ENCODE measurements around the gene TUT7.
"Not testable (repeated sequence)": the region's sequence is repeated elsewhere in the genome, so short reads cannot be mapped to it uniquely, and the experiment has no call there.

TUT7 gene, protein sequence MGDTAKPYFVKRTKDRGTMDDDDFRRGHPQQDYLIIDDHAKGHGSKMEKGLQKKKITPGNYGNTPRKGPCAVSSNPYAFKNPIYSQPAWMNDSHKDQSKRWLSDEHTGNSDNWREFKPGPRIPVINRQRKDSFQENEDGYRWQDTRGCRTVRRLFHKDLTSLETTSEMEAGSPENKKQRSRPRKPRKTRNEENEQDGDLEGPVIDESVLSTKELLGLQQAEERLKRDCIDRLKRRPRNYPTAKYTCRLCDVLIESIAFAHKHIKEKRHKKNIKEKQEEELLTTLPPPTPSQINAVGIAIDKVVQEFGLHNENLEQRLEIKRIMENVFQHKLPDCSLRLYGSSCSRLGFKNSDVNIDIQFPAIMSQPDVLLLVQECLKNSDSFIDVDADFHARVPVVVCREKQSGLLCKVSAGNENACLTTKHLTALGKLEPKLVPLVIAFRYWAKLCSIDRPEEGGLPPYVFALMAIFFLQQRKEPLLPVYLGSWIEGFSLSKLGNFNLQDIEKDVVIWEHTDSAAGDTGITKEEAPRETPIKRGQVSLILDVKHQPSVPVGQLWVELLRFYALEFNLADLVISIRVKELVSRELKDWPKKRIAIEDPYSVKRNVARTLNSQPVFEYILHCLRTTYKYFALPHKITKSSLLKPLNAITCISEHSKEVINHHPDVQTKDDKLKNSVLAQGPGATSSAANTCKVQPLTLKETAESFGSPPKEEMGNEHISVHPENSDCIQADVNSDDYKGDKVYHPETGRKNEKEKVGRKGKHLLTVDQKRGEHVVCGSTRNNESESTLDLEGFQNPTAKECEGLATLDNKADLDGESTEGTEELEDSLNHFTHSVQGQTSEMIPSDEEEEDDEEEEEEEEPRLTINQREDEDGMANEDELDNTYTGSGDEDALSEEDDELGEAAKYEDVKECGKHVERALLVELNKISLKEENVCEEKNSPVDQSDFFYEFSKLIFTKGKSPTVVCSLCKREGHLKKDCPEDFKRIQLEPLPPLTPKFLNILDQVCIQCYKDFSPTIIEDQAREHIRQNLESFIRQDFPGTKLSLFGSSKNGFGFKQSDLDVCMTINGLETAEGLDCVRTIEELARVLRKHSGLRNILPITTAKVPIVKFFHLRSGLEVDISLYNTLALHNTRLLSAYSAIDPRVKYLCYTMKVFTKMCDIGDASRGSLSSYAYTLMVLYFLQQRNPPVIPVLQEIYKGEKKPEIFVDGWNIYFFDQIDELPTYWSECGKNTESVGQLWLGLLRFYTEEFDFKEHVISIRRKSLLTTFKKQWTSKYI (N-terminal part only)

DNA sequence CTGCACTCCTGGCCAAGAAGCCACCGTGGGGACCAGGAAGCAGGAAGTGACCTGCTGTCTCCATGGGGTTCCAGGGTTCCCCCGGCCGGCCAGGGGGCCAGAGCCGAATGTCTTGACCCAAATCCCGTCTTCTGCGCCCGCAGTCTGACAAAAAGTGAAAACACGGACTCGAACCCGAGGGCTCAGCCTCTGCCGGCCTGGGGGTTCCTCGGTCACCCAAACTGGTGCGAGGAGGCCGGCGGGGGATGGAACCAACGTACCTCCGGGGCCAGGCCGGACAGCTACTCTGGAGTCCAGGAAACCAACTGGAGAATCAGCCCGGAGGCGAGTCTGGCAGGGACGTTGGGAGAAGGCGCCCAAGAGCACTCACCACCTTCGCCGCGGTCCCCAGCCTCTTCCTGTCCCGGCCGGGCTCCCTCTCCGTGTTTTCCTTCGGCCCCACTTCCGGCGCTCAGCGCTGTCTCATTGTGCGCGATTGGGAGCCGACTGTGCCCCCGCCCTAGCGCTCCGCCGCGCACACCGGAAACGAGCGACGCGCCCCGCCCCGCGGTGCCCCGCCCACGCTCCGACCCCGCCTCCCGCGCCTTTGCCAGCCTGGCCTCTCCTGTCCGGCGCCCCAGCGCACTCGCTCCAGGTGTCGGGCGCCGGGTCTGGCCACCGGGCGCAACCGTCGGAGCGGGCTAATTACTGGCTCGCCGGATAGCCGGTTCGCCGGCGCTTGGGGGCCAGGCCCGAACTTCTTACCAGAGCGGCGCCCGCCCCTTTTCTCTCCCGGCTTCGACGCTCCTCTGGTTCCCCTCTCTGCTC lies at the start of gene TUT7:
Gene TUT7 (minus strand): TSS at position 400 of the 807 bp plus-strand sequence. CDS start 1,211 bp downstream, outside the sequence.
- TF ChIP-seq, protein P1, sequence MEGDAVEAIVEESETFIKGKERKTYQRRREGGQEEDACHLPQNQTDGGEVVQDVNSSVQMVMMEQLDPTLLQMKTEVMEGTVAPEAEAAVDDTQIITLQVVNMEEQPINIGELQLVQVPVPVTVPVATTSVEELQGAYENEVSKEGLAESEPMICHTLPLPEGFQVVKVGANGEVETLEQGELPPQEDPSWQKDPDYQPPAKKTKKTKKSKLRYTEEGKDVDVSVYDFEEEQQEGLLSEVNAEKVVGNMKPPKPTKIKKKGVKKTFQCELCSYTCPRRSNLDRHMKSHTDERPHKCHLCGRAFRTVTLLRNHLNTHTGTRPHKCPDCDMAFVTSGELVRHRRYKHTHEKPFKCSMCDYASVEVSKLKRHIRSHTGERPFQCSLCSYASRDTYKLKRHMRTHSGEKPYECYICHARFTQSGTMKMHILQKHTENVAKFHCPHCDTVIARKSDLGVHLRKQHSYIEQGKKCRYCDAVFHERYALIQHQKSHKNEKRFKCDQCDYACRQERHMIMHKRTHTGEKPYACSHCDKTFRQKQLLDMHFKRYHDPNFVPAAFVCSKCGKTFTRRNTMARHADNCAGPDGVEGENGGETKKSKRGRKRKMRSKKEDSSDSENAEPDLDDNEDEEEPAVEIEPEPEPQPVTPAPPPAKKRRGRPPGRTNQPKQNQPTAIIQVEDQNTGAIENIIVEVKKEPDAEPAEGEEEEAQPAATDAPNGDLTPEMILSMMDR (IDR thresholded peaks at IDR 0.05; ENCODE audit: control insufficient read depth, insufficient read depth, low read depth, low read length, missing control alignments), result peak; percentile 1
- DNase-seq (ENCODE audit: low read depth), result peak; percentile 78
- H3K4me3 ChIP-seq (ENCODE audit: control insufficient read depth, low read depth, low read length), result peak within 1 kb of the TSS; percentile 98

DNA sequence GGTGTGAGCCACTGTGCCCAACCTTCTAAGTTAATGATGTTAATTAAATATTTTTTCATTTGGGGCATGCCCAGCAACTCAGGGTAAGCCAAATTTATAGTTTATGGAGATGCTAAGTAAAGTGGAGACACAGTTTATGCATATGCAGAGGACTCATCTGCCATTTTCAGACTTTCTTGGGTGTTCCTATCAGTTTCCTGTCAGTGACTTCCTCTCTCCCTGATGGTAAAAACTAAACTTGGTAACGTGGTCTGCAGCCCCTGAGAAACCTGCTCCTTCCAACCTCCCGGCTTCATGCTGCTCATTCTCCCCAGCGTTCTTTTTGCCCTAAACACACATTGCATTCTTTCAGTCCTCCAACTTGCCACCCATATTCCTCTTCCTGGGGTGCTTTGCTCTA lies 48.4 kb upstream of the TUT7 start:
- TF ChIP-seq, protein P1 (IDR thresholded peaks at IDR 0.05; ENCODE audit: control insufficient read depth, insufficient read depth, low read depth, low read length, missing control alignments), result no peak
- H3K4me3 ChIP-seq (ENCODE audit: control insufficient read depth, low read depth, low read length), result no peak overlapping the region
- DNase-seq (ENCODE audit: low read depth), result no peak

DNA sequence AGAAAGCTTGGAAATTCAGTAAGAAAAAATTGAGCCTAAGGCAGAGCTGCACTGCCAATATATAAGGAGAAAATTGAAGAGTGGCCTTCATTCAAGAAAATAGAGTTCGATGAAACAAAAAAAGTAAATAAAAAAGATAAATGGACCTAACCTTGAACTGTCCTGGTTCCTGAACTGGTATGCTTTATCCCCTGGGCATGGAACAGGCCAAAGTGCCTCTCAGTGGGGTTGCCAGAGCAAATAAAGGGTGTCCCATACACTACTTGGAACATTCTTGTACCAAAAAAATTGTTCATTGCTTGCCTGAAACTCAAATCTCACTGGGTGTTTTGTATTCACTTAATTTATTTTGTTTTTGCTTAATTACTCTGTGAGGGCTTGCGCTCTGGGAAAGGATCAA lies 42.2 kb upstream of the TUT7 start:
- no peak overlapping the region for H3K4me3 ChIP-seq (ENCODE audit: control insufficient read depth, low read depth, low read length)
- TF ChIP-seq, protein P1 (IDR thresholded peaks at IDR 0.05; ENCODE audit: control insufficient read depth, insufficient read depth, low read depth, low read length, missing control alignments), result no peak
- DNase-seq (ENCODE audit: low read depth), result no peak

DNA sequence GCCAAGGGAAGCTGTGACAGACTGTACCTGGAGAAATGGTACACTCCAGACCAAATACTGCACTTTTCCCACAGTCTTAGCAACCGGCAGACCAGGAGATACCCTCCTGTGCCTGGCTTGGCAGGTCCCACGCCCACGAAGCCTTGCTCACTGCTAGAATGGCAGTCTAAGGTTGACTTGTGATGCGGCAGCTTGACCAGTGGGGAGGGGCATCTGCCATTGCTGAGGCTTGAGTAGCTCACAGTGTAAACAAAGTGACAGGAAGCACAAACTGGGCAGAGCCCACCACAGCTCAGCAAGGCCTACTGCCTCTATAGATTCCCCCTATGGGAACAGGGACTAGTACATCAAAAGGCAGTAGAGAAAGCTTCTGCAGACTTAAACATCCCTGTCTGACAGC lies 36.0 kb upstream of the TUT7 start:
- DNase-seq (ENCODE audit: low read depth); H3K4me3 ChIP-seq (ENCODE audit: control insufficient read depth, low read depth, low read length): not testable (repeated sequence)

DNA sequence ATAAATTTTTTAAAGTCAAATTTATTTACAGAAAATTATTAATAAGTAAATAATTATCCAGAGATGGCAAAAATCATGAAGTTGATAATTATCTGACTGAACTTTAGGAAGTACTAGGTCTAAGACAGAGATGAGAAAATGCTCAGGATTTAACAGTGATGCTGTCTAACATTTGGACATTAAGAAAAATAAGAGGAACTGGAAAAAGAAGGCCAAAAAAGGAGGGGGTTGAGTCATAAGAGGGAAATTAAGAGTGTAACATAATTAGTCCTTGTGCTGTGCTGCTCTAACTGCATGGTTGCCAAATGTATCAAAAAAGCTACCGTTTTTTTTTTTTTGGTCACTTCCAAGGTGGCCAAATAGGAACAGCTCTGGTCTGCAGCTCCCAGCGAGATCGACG lies 35.4 kb upstream of the TUT7 start:
- TF ChIP-seq, protein P1 (IDR thresholded peaks at IDR 0.05; ENCODE audit: control insufficient read depth, insufficient read depth, low read depth, low read length, missing control alignments), result no peak
- H3K4me3 ChIP-seq (ENCODE audit: control insufficient read depth, low read depth, low read length), result no peak overlapping the region
- DNase-seq (ENCODE audit: low read depth), result no peak

DNA sequence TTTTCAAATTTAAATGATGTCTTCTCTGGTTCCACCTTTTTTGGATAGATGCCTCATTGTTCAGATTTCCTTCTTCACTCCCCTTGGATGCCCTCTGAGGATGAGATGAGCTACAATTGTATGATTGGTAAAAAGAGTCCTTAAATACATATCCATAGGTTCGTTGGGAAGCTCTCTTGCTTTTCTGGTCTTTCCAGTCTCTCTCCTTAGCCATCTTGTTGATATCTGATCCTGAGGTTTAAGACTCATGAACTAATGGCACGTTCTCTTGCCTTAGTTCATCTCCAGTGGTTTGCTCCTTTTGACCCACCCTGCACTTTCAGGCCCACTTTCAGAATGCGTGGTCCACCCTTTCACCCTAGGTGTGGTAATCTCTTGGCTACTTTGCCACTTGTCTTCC lies 33.2 kb upstream of the TUT7 start:
- no peak overlapping the region for H3K4me3 ChIP-seq (ENCODE audit: control insufficient read depth, low read depth, low read length)
- TF ChIP-seq, protein P1 (IDR thresholded peaks at IDR 0.05; ENCODE audit: control insufficient read depth, insufficient read depth, low read depth, low read length, missing control alignments), result no peak
- no peak for DNase-seq (ENCODE audit: low read depth)

DNA sequence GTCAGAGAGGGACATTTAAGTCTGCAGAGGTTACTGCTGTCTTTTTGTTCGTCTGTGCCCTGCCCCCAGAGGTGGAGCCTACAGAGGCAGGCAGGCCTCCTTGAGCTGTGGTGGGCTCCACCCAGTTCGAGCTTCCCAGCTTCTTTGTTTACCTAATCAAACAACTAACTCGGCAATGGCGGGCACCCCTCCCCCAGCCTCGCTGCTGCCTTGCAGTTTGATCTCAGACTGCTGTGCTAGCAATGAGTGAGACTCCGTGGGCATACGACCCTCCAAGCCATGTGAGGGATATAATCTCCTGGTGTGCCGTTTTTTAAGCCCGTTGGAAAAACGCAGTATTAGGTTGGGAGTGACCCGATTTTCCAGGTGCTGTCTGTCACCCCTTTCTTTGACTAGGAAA lies 28.8 kb upstream of the TUT7 start:
- H3K4me3 ChIP-seq (ENCODE audit: control insufficient read depth, low read depth, low read length); DNase-seq (ENCODE audit: low read depth): not testable (repeated sequence)
